Tongue (tissue), 3 donors: ENCODE results near the gene DHX30. TPM values are rescaled to one million over a fixed set of nuclear protein-coding genes. Genes with fewer than 3 reads are reported as not detected.
"Not testable (repeated sequence)": the region's sequence is repeated elsewhere in the genome, so short reads cannot be mapped to it uniquely, and the experiment has no call there.

Experiments used
- DNase-seq: peaks from one replicate; pipeline ENCODE4 v3.0.0-alpha.2; 2015
- small RNA-seq: library from RNA; depleted of rRNA; stranded (forward); fragments of <200 nt; gene quantifications from one replicate; pipeline ENCODE3, GENCODE V24; 2014; ENCODE audit warnings: low replicate concordance
- total RNA-seq: library from RNA; depleted of rRNA; stranded (reverse); fragments of >200 nt; gene quantifications from one replicate; pipeline ENCODE4 v1.2.3, GENCODE V29; 2014

Gene DHX30
- total RNA-seq, 1 donor from 2014 or later: 63.9 TPM

DNA sequence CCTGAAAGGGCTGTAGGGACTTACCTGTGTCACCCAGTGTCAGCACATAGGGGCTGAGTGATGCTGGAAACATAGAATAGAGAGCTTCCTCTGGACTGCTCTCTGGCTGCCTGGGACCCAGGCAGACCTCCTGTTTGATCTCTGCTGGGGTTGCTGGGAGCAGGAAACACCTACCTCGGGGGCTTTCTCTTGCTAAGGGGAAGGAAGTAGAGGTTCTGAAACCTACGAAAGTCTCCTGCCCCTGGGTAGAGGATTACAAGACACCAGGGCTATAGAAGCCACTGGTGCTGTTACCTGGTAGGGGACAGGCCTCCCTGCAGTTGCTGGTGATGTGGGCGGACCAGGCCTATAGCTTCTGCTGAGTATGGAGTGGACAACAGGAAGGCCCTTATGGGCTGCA, 81.7 kb downstream of the DHX30 start:
- no peak for DNase-seq

GRCh38 chr3:47885168-47885567, 82.2 kb downstream of the DHX30 start:
- no peak for DNase-seq

DNA sequence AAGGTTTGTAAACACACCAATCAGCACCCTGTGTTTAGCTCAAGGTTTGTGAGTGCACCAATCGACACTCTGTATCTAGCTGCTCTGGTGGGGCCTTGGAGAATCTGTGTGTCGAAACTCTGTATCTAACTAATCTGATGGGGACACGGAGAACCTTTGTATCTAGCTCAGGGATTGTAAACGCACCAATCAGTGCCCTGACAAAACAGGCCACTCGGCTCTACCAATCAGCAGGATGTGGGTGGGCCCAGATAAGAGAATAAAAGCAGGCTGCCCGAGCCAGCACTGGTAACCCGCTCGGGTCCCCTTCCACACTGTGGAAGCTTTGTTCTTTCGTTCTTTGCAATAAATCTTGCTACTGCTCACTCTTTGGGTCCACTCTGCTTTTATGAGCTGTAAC, 85.1 kb downstream of the DHX30 start:
- DNase-seq: not testable (repeated sequence)

- DNase-seq: no peak
Observed at GRCh38 chr3:47888986-47889757, 86.2 kb downstream of the DHX30 start.

DNA sequence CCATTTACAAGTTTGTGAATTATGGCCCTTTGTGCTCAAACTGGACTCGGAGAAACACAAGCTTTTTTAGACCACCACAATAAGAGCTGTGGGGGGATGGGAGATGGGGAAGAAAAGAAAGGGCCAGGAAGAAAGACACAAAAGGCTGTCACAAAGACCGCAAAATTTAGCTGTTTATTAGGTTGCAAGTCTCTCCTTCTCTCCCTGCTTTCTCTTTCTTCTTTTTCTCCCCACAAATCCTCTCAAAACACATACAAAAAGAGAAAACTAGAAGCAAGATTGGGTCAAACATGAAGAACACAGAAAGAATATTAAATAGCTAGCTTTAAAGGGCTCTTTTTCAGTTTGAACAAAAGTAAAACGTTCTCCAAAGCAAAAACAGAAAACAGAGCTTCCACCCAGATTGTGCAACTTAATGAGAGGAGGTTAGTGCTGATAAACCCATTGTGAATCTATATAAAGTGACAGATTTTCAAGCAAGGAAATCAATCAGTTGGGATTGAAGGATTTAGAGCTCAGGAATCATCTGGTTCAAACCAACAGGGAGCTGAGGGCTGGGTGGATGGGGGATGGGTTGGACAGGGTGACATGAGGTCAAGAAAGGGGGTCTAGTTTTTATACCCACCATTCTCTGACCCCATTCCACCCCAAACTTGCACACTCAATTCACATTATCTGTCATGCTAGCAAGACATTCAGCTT, 87.3 kb downstream of the DHX30 start:
- no peak for DNase-seq

- DNase-seq: peak; percentile 37
Observed at GRCh38 chr3:47890828-47891612, 88.1 kb downstream of the DHX30 start.

DNA sequence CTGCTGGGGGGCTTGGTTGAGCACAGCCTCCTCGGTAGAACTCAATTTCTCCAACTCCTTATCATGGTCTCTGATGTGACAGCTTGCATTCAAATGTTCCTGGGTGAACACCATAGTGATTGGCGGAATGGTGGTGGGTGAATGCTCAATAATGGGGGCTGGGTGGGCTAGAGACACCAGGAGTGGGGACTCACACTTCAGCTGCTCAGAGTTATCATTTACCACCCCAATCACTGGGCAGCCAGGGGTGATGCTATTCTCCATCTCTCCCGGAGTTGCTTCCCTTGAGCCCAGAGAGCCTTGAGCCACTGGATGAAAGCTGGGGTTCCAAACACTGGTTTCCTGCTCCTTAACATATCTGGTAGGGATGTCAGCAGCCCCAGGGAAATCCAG, 88.7 kb downstream of the DHX30 start:
- no peak for DNase-seq

GRCh38 chr3:47892286-47893040, 89.5 kb downstream of the DHX30 start:
- DNase-seq: no peak

DNA sequence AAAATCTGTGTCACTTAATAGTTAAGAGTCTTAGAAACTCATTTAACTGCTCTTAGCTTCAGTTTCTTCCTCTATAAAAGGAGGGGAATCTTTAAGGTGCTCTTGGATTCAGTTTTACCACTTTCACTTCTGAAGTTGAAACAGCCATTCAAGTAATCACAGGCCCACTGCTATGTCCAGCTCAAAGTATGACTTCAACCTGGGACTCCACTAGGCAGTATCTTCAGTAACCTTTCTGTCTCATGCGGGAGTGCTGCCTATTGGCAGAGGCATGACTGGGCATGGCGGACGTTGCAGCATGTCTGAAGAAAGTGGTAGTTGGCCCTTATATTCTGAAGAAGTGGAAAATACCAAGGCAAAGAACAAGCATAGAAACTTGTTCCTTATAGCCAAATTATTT, 92.3 kb downstream of the DHX30 start:
- DNase-seq: no peak

DNA sequence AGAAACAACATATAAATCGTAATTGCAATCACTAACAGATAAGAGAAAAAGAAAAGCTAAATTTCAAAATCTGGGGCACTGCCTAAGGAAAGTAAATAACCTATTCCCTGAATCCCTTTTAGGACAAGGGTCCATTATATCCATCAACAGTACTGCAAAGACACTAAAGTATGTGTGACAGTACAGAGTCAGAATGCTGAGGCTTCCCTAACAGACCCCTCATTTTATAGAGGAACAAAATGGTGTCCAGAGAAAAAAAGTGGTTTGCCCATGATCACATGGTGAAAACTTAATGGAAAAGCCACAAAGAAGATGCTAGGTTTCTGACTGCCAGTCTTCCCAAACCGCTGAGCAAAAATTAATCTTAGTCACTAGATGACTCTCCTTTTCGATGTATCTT, 93.8 kb downstream of the DHX30 start:
- no peak for DNase-seq

DNA sequence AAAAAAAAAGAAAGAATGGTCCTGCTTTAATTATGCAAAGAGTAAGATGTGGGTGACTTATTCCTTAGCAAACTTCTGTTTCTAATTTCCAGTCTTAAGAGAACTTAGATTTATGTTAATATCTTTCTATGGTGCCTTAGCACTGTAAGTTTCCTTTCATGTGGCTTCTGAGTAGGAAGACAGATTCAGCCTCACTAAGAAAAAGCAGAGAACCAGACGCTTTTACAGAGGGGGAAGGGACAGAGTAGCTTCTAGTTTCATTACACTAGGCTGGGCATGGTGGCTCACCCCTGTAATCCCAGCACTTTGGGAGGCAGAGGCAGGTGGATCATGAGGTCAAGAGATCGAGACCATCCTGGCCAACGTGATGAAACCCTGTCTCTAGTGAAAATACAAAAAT, 95.0 kb downstream of the DHX30 start:
- no peak for DNase-seq

DNA sequence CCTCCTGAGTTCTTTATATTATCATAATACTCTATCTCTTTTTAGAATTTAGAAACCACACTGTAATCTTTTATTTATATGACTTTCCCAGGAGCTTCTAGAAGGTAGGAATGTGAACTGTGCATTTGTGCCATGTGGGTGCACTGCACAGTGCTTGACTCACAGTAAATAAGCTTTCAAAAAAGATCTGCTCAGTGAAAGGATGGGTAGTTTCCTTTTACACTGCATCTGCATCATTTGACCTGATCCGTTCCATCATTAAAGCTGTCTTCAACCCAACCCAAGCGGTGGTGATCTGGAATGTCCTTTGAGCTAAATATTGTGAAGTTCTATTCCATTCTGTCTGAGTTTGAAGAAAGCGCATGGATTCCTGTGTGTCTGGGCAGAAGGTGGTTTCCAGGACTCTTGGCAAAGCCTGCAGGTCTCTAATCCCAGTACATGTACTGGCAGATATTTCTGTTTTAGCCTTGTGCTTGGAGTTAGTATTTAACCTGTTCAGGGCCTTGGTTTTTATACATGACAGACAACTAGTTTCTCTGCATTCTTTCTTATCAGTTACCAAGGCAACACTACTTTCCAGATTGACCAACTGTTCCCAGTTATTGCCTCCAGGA, 96.7 kb downstream of the DHX30 start:
- peak; percentile 45 for DNase-seq

Small RNA genes within 50 kb of the gene (small RNA-seq; reads per million reads assigned to genes)
- gene MIR1226 (0.23 reads per million, percentile 35 among the genes with 10 or more reads in this experiment), gene RF02271 (not detected)

Other genes starting within 250 kb of the DHX30 start
- gene CSPG5, start 224.3 kb upstream of the DHX30 start, total RNA-seq: 1.4 TPM
- gene SMARCC1, start 21.2 kb upstream of the DHX30 start, total RNA-seq: 58.4 TPM
- gene MAP4, start 213.3 kb downstream of the DHX30 start, total RNA-seq: 251 TPM